Measurements from ENCODE around the gene ALOX15B.

DNA sequence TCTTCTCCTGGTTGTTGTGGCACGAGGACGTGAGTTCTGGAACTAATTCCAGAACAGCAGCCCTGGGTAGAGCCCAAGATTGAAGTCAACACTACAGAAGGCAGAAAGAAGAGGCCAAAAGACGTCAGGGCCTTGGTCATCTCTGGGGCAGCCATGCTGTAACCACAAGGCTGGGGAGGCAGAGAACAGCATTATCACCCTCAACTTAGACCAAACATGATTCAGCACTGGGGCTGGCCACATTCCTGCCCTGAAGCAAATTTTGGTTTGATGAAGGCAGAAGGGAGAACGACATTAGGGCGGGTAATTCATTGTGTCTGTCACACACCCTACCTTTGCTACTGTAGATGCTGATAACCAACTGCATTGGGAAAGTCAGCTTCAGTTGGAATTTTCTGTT, 9.7 kb upstream of the ALOX15B start:
- TF ChIP-seq, protein P1, sequence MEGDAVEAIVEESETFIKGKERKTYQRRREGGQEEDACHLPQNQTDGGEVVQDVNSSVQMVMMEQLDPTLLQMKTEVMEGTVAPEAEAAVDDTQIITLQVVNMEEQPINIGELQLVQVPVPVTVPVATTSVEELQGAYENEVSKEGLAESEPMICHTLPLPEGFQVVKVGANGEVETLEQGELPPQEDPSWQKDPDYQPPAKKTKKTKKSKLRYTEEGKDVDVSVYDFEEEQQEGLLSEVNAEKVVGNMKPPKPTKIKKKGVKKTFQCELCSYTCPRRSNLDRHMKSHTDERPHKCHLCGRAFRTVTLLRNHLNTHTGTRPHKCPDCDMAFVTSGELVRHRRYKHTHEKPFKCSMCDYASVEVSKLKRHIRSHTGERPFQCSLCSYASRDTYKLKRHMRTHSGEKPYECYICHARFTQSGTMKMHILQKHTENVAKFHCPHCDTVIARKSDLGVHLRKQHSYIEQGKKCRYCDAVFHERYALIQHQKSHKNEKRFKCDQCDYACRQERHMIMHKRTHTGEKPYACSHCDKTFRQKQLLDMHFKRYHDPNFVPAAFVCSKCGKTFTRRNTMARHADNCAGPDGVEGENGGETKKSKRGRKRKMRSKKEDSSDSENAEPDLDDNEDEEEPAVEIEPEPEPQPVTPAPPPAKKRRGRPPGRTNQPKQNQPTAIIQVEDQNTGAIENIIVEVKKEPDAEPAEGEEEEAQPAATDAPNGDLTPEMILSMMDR (IDR thresholded peaks at IDR 0.05) = no peak
- no peak for TF ChIP-seq POLR2A (IDR thresholded peaks at IDR 0.05)
